HEK293 (cell line): ENCODE data around the gene SLC35E4.

ENCODE experiments used
- CTCF ChIA-PET: fragments of 350-600 bp; formaldehyde crosslinking; extraction: SDS; loops from one replicate; lab custom pipeline; 2021; ENCODE audit warnings: antibody characterized with exemption; lab: Yijun Ruan, JAX
- POLR2A ChIA-PET: fragments of 300-600 bp; formaldehyde crosslinking; extraction: SDS; loops from one replicate; lab custom pipeline; 2020; ENCODE audit warnings: antibody characterized with exemption, inconsistent platforms; lab: Yijun Ruan, JAX
- H3K27ac ChIP-seq: fragments of 200-500 bp; sonication (Bioruptor generic); 2 replicates; pipeline ENCODE4 v1.5.1; 2014; ENCODE audit warnings: low read depth, low read length, control low read depth, inconsistent platforms; ENCODE audit errors: extremely low read depth
- H3K36me3 ChIP-seq, 2 experiments: fragments of 200-500 bp in 1 of 2; sonication (Bioruptor generic) in 1 of 2; 1 replicate in 1 of 2; 2 replicates in 1 of 2; pipeline ENCODE4 v1.5.1; 2014 to 2017; ENCODE audit warnings: inconsistent platforms in 2 of 2, low read length in 2 of 2; ENCODE audit not compliant: control insufficient read depth in 2 of 2, insufficient read depth in 1 of 2
- H3K4me1 ChIP-seq: fragments of 200-500 bp; sonication (Bioruptor generic); 2 replicates; pipeline ENCODE4 v1.5.1; 2014; ENCODE audit warnings: mild to moderate bottlenecking, low read length, inconsistent platforms; ENCODE audit not compliant: control insufficient read depth, insufficient read depth
- H3K4me3 ChIP-seq: 2 replicates; pipeline ENCODE4 v1.5.1; 2011; ENCODE audit warnings: low read depth, mild to moderate bottlenecking, control low read depth, low read length, moderate library complexity
- H3K9me3 ChIP-seq: fragments of 200-500 bp; sonication (Bioruptor generic); 2 replicates; pipeline ENCODE4 v1.5.1; 2014; ENCODE audit warnings: low read depth, low read length, inconsistent platforms; ENCODE audit not compliant: control insufficient read depth, insufficient read depth
- ELK4 ChIP-seq: IDR thresholded peaks from 2 replicates; pipeline ENCODE4 v1.6.1; 2011; ENCODE audit warnings: mild to moderate bottlenecking, low read depth, low read length, borderline replicate concordance
- GLIS1 ChIP-seq: fragments of 450-650 bp; formaldehyde crosslinking; IDR thresholded peaks from 2 replicates; pipeline ENCODE4 v1.5.1; 2016; ENCODE audit warnings: missing biosample characterization, missing genetic modification characterization
- GLIS2 ChIP-seq: fragments of 450-650 bp; formaldehyde crosslinking; IDR thresholded peaks from 2 replicates; pipeline ENCODE4 v1.5.1; 2016; ENCODE audit warnings: missing biosample characterization, missing genetic modification characterization
- PRDM4 ChIP-seq: fragments of 450-650 bp; formaldehyde crosslinking; IDR thresholded peaks from 2 replicates; pipeline ENCODE4 v1.5.1; 2017; ENCODE audit warnings: missing biosample characterization, missing genetic modification characterization
- RBAK ChIP-seq: fragments of 450-650 bp; formaldehyde crosslinking; IDR thresholded peaks from 2 replicates; pipeline ENCODE4 v1.5.1; 2016; ENCODE audit warnings: missing biosample characterization, missing genetic modification characterization
- SP2 ChIP-seq: fragments of 450-650 bp; formaldehyde crosslinking; IDR thresholded peaks from 2 replicates; pipeline ENCODE4 v1.5.1; 2016; ENCODE audit warnings: missing biosample characterization, missing genetic modification characterization
- ZNF146 ChIP-seq: fragments of 450-650 bp; formaldehyde crosslinking; IDR thresholded peaks from 2 replicates; pipeline ENCODE4 v1.5.1; 2016; ENCODE audit warnings: missing biosample characterization, missing genetic modification characterization
- ZNF221 ChIP-seq: fragments of 450-650 bp; formaldehyde crosslinking; IDR thresholded peaks from 2 replicates; pipeline ENCODE4 v1.5.1; 2017; ENCODE audit warnings: missing biosample characterization, missing genetic modification characterization, borderline replicate concordance
- ZNF23 ChIP-seq: fragments of 450-650 bp; formaldehyde crosslinking; IDR thresholded peaks from 2 replicates; pipeline ENCODE4 v1.5.1; 2016; ENCODE audit warnings: missing biosample characterization, missing genetic modification characterization, borderline replicate concordance
- ZNF248 ChIP-seq: fragments of 450-650 bp; formaldehyde crosslinking; IDR thresholded peaks from 2 replicates; pipeline ENCODE4 v1.5.1; 2017; ENCODE audit warnings: missing biosample characterization, missing genetic modification characterization
- ZNF488 ChIP-seq: fragments of 450-650 bp; formaldehyde crosslinking; IDR thresholded peaks from 2 replicates; pipeline ENCODE4 v1.5.1; 2016; ENCODE audit warnings: missing biosample characterization, missing genetic modification characterization
- ZNF521 ChIP-seq: fragments of 450-650 bp; formaldehyde crosslinking; IDR thresholded peaks from 2 replicates; pipeline ENCODE4 v1.5.1; 2017; ENCODE audit warnings: missing biosample characterization, mild to moderate bottlenecking, missing genetic modification characterization
- ZNF548 ChIP-seq: fragments of 450-650 bp; formaldehyde crosslinking; IDR thresholded peaks from 2 replicates; pipeline ENCODE4 v1.5.1; 2016; ENCODE audit warnings: missing biosample characterization, missing genetic modification characterization
- ZNF555 ChIP-seq: fragments of 450-650 bp; formaldehyde crosslinking; conservative IDR thresholded peaks from 2 replicates; pipeline ENCODE4 v1.5.1; 2017; ENCODE audit warnings: missing biosample characterization, mild to moderate bottlenecking, missing genetic modification characterization, inconsistent platforms
- ZNF654 ChIP-seq: fragments of 450-650 bp; formaldehyde crosslinking; IDR thresholded peaks from 2 replicates; pipeline ENCODE4 v1.5.1; 2016; ENCODE audit warnings: low read depth, missing biosample characterization, missing genetic modification characterization
- ZNF664 ChIP-seq: fragments of 450-650 bp; formaldehyde crosslinking; IDR thresholded peaks from 2 replicates; pipeline ENCODE4 v1.5.1; 2016; ENCODE audit warnings: missing biosample characterization, missing genetic modification characterization
- ZNF707 ChIP-seq: fragments of 450-650 bp; formaldehyde crosslinking; IDR thresholded peaks from 2 replicates; pipeline ENCODE4 v1.5.1; 2016; ENCODE audit warnings: missing biosample characterization, missing genetic modification characterization
- ZNF777 ChIP-seq: fragments of 450-650 bp; formaldehyde crosslinking; IDR thresholded peaks from 2 replicates; pipeline ENCODE4 v1.5.1; 2017; ENCODE audit warnings: missing biosample characterization, missing genetic modification characterization, borderline replicate concordance
- ZNF791 ChIP-seq: fragments of 450-650 bp; formaldehyde crosslinking; IDR thresholded peaks from 2 replicates; pipeline ENCODE4 v1.5.1; 2016; ENCODE audit warnings: missing biosample characterization, missing genetic modification characterization
- ZNF837 ChIP-seq: fragments of 450-650 bp; formaldehyde crosslinking; IDR thresholded peaks from 2 replicates; pipeline ENCODE4 v1.5.1; 2016; ENCODE audit warnings: missing biosample characterization, missing genetic modification characterization
- TF ChIP-seq, protein P1 (sequence below): fragments of 450-650 bp; formaldehyde crosslinking; IDR thresholded peaks from 2 replicates; pipeline ENCODE4 v1.5.1; 2016; ENCODE audit warnings: missing biosample characterization, missing genetic modification characterization, borderline replicate concordance
- TF ChIP-seq, protein P2 (sequence below): fragments of 450-650 bp; formaldehyde crosslinking; IDR thresholded peaks from 2 replicates; pipeline ENCODE4 v1.5.1; 2016; ENCODE audit warnings: missing biosample characterization, missing genetic modification characterization
- TF ChIP-seq, protein P3 (sequence below): fragments of 450-650 bp; formaldehyde crosslinking; IDR thresholded peaks from 2 replicates; pipeline ENCODE4 v1.5.1; 2017; ENCODE audit warnings: missing biosample characterization, mild to moderate bottlenecking, missing genetic modification characterization, moderate library complexity

Gene SLC35E4

DNA sequence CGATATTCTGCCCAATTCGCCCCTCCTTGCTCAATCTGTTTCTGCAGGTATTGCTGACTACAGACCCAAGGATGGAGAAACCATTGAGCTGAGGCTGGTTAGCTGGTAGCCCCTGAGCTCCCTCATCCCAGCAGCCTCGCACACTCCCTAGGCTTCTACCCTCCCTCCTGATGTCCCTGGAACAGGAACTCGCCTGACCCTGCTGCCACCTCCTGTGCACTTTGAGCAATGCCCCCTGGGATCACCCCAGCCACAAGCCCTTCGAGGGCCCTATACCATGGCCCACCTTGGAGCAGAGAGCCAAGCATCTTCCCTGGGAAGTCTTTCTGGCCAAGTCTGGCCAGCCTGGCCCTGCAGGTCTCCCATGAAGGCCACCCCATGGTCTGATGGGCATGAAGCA lies 9.2 kb upstream of the SLC35E4 start:
- no peaks in the 10 kb centered on the region for H3K36me3 ChIP-seq
- no peaks in the 10 kb centered on the region for H3K9me3 ChIP-seq
- no peak overlapping the region for H3K27ac ChIP-seq
- no peak for TF ChIP-seq ZNF221 (tag by site-specific recombination)
- TF ChIP-seq GLIS2: peak; percentile 17; the same call in 1 of the 2 replicates
- TF ChIP-seq, protein P1, sequence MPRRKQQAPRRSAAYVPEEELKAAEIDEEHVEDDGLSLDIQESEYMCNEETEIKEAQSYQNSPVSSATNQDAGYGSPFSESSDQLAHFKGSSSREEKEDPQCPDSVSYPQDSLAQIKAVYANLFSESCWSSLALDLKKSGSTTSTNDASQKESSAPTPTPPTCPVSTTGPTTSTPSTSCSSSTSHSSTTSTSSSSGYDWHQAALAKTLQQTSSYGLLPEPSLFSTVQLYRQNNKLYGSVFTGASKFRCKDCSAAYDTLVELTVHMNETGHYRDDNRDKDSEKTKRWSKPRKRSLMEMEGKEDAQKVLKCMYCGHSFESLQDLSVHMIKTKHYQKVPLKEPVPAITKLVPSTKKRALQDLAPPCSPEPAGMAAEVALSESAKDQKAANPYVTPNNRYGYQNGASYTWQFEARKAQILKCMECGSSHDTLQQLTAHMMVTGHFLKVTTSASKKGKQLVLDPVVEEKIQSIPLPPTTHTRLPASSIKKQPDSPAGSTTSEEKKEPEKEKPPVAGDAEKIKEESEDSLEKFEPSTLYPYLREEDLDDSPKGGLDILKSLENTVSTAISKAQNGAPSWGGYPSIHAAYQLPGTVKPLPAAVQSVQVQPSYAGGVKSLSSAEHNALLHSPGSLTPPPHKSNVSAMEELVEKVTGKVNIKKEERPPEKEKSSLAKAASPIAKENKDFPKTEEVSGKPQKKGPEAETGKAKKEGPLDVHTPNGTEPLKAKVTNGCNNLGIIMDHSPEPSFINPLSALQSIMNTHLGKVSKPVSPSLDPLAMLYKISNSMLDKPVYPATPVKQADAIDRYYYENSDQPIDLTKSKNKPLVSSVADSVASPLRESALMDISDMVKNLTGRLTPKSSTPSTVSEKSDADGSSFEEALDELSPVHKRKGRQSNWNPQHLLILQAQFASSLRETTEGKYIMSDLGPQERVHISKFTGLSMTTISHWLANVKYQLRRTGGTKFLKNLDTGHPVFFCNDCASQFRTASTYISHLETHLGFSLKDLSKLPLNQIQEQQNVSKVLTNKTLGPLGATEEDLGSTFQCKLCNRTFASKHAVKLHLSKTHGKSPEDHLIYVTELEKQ (tag by site-specific recombination): no peak
- TF ChIP-seq ZNF248: no peak
- CTCF ChIA-PET: interaction anchor here (1.2 kb wide), 1 partner anchor 8 kb away, joined by 8 read pairs; the partner anchor contains the start of gene SLC35E4
- H3K4me1 ChIP-seq: no peaks in the 10 kb centered on the region
- H3K4me3 ChIP-seq: no peak overlapping the region
- POLR2A ChIA-PET: no interaction called here

DNA sequence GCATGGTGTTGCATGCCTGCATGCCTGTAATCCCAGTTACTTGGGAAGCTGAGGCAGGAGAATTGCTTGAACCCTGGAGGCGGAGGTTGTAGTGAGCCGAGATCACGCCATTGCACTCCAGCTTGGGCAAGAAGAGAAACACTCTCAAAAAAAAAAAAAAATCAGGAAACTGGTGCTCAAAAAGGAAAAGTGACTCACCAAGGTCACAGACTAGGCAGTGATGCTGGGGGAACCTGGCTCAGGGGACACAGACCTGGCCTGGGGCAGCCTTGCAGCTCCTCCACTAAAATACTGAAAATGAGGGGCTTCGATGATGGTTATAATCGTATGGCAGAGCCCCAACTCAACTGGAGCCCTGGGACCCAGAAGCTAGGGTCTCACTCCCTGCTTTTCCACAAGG lies 8.1 kb upstream of the SLC35E4 start:
- CTCF ChIA-PET: interaction anchor here (0.6 to 0.9 kb wide), 2 partner anchors 290 to 293 kb away, joined by 3 to 4 read pairs; no protein-coding TSS in a partner anchor
- POLR2A ChIA-PET: no interaction called here
- no peaks in the 10 kb centered on the region for H3K36me3 ChIP-seq

DNA sequence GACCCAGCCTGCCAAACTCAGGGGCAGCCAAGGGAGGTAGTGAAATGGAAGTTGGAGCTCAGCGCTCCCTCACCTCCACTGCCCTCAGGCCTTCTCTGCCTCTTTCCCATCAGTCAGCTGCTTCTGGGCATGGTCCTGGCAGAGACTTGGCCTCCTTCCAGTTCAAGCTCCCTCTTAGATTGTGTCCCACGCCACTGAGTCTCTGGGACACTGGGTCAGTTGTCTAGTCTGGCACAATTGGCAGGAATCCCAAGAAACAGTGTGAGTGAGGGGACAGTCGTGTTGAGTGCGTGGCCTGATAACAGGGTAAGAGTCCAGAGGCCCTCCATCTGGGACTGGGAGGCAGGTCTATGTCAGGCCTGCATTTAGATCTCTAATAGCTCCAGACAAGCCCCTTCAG lies 7.1 kb upstream of the SLC35E4 start:
- Histone ChIP-seq H3K4me3 (no peak overlapping the region), H3K36me3 (no peaks in the 10 kb centered on the region), H3K27ac (no peak overlapping the region), H3K4me1 (no peaks in the 10 kb centered on the region), H3K9me3 (no peaks in the 10 kb centered on the region)
- ChIA-PET POLR2A (no interaction called here), CTCF (interaction anchor here (0.9 to 2.2 kb wide), 3 partner anchors 9 to 292 kb away, joined by 3 to 5 read pairs (median 4); no protein-coding TSS in a partner anchor)
- TF ChIP-seq ZNF664: no peak
- no peak for TF ChIP-seq ELK4
- no peak for TF ChIP-seq SP2
- TF ChIP-seq ZNF555: no peak
- TF ChIP-seq PRDM4 (tag by site-specific recombination): no peak
- TF ChIP-seq ZNF521 (tag by site-specific recombination): no peak

More for the DNA sequence above, 8.1 kb upstream of the SLC35E4 start:
- H3K27ac ChIP-seq: no peak overlapping the region
- H3K4me3 ChIP-seq: no peak overlapping the region
- no peak for TF ChIP-seq GLIS1 (tag by site-specific recombination)
- TF ChIP-seq ZNF146 (tag by site-specific recombination): no peak
- no peak for TF ChIP-seq ZNF707 (tag by site-specific recombination)
- no peak for TF ChIP-seq ZNF548 (tag by site-specific recombination)
- no peak for TF ChIP-seq ZNF777
- TF ChIP-seq ZNF488 (tag by site-specific recombination): no peak
- no peak for TF ChIP-seq ZNF23 (tag by site-specific recombination)
- TF ChIP-seq, protein P2, sequence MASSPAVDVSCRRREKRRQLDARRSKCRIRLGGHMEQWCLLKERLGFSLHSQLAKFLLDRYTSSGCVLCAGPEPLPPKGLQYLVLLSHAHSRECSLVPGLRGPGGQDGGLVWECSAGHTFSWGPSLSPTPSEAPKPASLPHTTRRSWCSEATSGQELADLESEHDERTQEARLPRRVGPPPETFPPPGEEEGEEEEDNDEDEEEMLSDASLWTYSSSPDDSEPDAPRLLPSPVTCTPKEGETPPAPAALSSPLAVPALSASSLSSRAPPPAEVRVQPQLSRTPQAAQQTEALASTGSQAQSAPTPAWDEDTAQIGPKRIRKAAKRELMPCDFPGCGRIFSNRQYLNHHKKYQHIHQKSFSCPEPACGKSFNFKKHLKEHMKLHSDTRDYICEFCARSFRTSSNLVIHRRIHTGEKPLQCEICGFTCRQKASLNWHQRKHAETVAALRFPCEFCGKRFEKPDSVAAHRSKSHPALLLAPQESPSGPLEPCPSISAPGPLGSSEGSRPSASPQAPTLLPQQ: no peak
- no peak for TF ChIP-seq ZNF791 (tag by site-specific recombination)
- TF ChIP-seq, protein P3, sequence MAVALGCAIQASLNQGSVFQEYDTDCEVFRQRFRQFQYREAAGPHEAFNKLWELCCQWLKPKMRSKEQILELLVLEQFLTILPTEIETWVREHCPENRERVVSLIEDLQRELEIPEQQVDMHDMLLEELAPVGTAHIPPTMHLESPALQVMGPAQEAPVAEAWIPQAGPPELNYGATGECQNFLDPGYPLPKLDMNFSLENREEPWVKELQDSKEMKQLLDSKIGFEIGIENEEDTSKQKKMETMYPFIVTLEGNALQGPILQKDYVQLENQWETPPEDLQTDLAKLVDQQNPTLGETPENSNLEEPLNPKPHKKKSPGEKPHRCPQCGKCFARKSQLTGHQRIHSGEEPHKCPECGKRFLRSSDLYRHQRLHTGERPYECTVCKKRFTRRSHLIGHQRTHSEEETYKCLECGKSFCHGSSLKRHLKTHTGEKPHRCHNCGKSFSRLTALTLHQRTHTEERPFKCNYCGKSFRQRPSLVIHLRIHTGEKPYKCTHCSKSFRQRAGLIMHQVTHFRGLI: no peak
- no peak for TF ChIP-seq ZNF837 (tag by site-specific recombination)
- TF ChIP-seq RBAK (tag by site-specific recombination): no peak
- no peak for TF ChIP-seq ZNF654
- no peaks in the 10 kb centered on the region for H3K4me1 ChIP-seq
- H3K9me3 ChIP-seq: no peaks in the 10 kb centered on the region
